Kasumi-1 (cell line): Measurements from ENCODE around the gene DNAI7.
A peak's percentile ranks its signal among the peaks of the same experiment; 100 is the strongest.

Experiments
- DNase-seq, 2 experiments: peaks; one replicate each; lab custom pipeline; 2025; lab: John Stamatoyannopoulos, UW

The DNAI7 gene

GRCh38 chr12:25184132-25184531 is 10.8 kb downstream of the DNAI7 start:
- DNase-seq = no peak

GRCh38 chr12:25182765-25183164 is 12.2 kb downstream of the DNAI7 start:
- DNase-seq = no peak

DNA sequence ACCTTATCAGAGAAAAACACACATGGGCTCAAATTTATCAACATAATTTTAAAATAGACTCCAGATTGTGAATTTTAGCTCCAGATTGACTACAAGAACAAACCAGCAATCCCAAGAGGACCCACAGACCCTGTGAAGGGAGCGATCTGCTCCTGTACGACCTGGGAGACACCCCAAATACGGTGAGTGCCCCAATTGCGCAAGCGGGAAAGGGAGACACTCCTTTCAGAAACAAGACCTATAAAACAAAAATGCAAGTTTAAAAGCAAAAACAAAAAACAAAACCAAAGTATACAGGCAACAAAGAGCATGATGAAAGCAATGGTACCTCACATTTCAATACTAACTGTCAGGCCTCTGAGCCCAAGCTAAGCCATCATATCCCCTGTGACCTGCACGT is 32.1 kb downstream of the DNAI7 start:
- no peak for DNase-seq

DNA sequence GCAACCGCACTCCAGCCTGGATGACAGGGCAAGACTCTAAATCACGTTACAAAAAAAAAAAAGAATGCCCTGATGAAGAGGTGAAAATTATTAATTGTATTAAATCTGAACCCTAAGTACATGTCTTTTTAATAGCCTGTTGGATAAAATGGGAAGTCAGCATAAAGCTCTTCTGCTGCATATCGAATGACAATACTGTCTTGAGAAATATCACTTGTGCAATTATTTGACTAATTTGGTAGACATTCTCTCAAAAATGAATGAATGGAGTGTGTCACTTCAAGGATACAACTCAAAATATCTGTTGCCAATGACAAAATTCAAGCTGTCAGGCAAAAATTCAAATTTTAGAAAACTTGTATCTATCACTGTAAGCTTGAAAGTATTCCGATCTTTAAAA is 38.9 kb downstream of the DNAI7 start:
- DNase-seq = no peak

- DNase-seq = peak; percentile 61 to 66
Observed at GRCh38 chr12:25155022-25155576, 39.9 kb downstream of the DNAI7 start.

GRCh38 chr12:25152055-25152454 is 42.9 kb downstream of the DNAI7 start:
- DNase-seq = no peak

GRCh38 chr12:25151476-25151875 is 43.5 kb downstream of the DNAI7 start:
- peak in 1 of 2 experiments; percentile 15 for DNase-seq

GRCh38 chr12:25146686-25147085 is 48.3 kb downstream of the DNAI7 start:
- DNase-seq = no peak

DNA sequence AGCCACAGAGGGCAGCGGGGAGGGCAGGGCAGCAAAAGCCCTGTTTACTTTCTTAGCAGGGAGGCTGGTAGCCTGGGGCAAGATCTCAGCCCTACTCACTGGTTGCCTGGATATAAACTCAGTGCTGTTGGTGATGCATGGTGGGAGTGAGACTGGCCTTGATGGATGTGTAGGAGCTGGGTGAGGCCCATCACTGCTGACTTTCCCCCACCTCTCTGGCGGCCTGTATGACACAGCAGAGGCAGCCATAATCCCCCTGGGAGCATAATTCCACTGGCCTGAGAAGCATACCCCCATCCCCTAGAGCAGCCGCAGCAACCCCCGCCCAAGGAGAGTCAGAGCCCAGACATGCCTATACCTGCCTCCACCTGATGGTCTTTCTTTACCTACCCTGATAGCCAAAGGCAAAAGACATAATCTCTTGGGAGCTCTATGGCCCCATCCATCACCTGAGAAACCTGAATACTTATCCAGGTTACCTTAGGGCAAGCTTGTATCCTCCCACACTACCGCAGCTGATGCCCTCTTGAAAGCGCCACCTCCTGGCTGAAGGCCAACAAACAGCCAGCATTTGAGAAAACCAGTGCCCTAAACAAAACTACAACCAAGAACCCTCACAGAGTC is 59.3 kb downstream of the DNAI7 start:
- no peak for DNase-seq

GRCh38 chr12:25131270-25131669 is 63.7 kb downstream of the DNAI7 start:
- DNase-seq = no peak

GRCh38 chr12:25130741-25131188 is 64.2 kb downstream of the DNAI7 start:
- peak; percentile 69 to 71 for DNase-seq

DNA sequence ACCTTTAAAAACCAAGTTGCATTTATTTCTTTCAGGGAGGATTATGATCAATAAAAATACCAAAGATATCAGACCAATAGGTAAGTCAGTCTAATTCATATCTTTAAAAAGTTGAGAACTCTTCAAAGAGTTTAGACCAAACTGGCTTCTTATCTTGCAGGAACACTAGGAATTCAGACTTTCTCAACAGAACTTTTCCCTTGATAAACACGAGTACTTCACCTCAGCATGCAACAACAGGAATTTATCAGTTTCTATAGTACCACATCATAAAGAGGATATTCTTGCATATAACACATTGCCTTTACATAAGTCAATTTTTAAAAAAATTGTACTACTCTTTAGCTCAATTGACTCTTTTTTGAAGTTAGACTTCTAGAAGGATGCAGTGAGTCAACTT is 68.2 kb downstream of the DNAI7 start:
- no peak for DNase-seq

GRCh38 chr12:25126101-25126500 is 68.9 kb downstream of the DNAI7 start:
- DNase-seq = no peak

DNA sequence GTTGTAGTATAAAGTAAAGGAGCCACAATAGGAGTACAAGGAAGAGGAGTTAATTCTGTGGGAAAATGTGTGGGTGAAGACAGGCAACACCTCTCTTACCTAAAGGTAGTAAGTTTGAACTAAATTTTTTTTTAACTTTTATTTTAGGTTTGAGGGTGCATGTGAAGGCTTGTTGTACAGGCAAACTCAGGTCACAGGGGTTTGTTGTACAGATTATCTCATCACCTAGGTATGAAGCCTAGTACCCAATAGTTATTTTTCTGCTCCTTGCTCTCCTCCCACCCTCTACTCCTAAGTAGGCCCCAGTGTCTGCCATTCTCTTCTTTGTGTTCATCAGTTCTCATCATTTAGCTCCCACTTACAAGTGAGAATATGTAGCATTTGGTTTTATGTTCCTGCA is 70.5 kb downstream of the DNAI7 start:
- DNase-seq = no peak

GRCh38 chr12:25123126-25123525 is 71.8 kb downstream of the DNAI7 start:
- DNase-seq = no peak

GRCh38 chr12:25121916-25122315 is 73.0 kb downstream of the DNAI7 start:
- no peak for DNase-seq

DNA sequence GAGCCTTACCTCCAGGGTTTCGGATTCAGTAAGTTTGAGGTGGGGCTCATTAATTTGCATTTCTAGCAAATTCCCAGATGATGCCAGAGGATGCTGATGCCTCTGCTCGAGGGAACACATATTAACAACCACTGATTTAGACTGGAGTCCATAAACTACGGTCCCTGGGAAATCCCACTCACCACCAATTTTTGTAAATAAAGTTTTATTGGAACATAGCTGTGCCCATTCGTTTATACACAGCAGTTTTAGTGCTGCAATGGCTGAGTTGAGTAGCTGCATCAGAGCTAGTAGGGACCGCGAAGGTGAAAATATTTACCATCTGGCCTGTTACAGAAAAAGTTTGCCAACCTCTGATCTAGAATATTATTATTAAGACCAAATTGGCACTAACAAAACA is 73.8 kb downstream of the DNAI7 start:
- no peak for DNase-seq

GRCh38 chr12:25119020-25119419 is 75.9 kb downstream of the DNAI7 start:
- no peak for DNase-seq

DNA sequence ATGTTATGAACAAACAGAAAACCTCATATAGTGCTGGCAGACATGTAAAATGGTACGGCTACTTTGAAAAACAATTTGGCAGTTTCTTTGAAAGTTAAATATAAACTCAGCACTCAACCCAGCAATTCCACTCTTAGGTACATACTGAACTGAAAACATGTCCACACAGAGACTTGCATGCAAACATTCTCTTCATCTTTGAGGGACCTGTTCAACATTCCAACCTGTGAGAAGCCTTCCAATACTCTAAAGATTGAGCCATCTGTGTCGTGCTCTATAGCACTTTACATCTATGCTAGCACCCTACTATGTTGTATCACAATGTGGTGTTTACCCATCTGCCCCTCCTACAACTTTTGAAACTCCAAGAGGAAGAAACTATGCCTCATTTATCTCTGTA is 79.3 kb downstream of the DNAI7 start:
- DNase-seq = no peak

DNA sequence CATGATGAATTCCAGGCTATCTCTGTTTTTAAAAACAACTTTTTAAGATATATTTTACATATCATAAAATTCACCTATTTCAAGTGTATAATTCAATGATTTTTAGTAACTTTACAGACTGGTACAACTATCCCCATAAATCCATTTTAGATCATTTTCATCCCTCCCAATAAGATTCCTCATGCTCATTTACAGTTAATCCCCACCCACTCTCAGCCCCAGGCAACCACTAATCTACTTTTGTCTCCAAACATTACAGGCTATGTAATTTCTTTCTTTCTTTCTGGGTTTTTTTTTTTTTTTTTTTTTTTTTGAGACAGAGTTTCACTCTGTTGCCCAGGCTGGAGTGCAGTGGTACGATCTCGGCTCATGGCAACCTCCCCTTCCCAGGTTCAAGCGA is 81.3 kb downstream of the DNAI7 start:
- DNase-seq = no peak

GRCh38 chr12:25110260-25110659 is 84.7 kb downstream of the DNAI7 start:
- DNase-seq = no peak

DNA sequence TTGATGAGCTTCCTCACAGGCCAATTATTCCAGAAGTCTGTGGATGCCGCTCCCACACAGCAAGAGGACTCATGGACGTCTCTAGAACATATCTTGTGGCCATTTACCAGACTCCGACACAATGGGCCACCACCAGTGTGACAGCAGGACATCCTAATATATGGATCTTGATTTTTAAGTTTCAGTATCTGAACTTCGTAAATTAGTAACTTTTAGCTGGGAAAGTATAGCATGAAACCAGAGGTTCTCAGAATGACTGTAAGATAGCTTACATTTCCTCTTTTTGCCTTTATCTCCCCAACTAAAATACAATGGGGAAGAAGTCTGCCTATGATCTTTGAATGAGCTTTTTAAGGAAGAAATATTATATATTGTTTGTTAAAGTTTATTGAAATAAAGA is 87.0 kb downstream of the DNAI7 start:
- no peak for DNase-seq

- DNase-seq = no peak
Observed at GRCh38 chr12:25106818-25107217, 88.1 kb downstream of the DNAI7 start.

DNA sequence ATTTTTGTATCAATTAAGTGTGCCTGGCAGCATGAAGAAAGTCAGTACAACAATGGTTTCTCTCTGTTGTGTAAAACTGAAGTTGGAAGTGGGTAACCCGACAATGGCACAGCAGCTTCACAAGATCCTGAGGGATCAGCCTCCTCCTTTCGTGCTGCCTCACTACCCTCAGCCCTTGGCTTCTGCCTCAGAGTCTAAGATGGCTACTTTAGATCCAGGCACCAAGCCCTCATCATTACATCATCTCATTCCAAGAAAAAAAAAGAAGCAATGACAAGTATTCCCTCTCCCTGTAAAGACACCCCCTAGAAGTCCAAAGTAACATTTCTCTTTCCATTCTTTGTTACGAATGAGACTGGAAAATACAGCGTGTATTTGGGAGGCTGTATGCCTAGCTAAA is 92.6 kb downstream of the DNAI7 start:
- no peak for DNase-seq
